Activated CD4-positive, alpha-beta T cell treated with anti-CD3 and anti-CD28 coated beads, Interleukin-2, amount 50 U/mL, for 48 hours (primary cell): ENCODE measurements around the gene GTPBP4.
A peak's percentile ranks its signal among the peaks of the same experiment; 100 is the strongest.
"Not testable (repeated sequence)": the region's sequence is repeated elsewhere in the genome, so short reads cannot be mapped to it uniquely, and the experiment has no call there.

Experiments
- DNase-seq, 2 experiments: peaks; one replicate each; pipeline ENCODE4 v3.0.0-alpha.2; 2020

GTPBP4 gene

DNA sequence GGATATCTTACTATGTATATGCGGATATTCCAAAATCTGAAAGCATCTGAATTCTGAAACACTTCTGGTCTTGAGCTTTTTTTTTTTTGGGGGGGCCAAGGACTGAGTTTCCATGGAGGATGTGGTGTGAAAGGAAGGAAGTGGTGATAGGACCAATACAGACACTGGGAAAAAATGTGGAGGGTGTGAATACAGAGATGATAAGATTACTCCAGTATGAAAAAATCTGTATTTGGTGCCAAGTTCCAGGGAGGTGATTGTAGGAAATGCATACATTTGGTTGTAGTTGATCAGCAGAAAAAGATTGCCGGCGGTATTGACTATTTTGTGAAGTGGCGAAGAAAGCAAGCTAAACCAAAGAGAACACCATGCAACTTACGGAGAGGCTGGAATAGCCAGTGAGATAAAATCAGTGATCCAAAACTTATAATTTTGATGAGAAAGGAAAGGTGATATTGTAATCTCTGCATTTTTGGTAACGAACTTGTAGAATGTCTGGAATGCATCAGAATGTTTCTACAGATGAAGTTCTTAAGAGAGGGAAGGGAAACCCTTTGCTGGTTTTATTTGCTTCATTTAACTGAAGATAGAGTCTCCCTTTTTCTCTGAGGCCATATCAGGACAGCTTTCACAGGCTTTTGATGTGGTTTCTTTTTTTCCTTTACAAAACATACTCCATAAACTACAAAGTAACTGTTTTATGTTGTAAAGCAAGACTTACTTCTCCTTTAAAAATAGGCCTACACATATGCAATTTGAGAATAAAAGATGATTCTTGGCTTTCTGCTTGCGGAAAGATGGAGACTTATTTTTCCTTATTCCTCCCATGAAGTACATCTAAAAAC is 73.9 kb downstream of the GTPBP4 start:
- no peak for DNase-seq

DNA sequence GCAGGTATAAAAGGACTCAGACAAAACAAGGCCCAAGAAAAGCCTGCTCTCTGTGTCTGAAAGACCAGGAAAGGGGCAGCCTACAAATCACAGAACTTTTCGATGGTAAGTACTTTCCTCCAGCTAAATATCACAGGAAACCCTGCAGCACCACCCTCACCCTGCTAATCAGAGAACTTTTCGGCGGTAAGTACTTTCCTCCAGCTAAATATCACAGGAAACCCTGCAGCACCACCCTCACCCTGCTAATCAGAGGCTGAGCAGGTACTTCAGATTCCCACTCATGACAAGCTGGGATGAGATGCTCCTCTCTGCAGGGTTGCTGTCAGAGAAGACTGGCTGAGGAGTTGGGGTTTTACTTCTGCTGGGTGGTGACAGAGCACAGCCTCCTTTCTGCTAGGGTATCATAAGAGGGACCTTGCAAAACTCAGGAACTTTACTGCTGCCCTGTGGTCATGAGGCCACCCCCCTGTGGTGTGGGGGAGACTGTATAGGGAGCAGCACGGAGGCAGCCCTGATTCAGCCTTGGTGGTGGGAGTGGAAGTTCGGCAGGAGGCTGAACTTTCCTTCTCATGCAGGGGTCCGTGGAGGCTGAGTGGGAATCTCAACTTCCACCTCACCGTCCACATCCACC is 75.1 kb downstream of the GTPBP4 start:
- peak; percentile 15 to 23 for DNase-seq

DNA sequence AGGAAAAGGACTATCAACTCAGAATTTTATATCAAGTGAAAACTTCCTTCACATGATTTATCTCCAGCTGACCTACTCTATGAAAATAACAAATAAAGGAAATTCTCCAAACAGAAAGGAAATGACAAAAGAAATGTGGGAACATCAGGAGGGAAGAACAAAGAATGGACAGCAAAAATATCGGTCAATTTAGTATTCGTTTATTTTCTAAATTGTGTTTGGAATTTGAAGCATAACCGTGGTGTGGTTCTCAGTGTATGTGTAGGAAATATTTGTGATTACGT is 76.7 kb downstream of the GTPBP4 start:
- no peak for DNase-seq

DNA sequence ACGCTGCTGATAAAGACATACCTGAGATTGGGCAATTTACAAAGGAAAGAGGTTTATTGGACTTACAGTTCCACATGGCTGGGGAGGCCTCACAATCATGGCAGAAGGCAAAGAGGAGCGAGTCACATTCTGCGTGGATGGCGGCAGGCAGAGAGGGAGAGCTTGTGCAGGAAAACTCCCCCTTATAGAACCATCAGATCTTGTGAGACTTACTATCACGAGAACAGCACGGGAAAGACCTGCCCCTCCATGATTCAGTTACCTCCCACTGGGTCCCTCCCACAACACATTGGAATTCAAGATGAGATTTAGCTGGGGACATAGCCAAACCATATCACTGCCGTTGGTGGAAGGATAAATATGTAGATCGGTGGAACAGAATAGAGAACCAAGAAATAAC is 78.5 kb downstream of the GTPBP4 start:
- not testable (repeated sequence) for DNase-seq

DNA sequence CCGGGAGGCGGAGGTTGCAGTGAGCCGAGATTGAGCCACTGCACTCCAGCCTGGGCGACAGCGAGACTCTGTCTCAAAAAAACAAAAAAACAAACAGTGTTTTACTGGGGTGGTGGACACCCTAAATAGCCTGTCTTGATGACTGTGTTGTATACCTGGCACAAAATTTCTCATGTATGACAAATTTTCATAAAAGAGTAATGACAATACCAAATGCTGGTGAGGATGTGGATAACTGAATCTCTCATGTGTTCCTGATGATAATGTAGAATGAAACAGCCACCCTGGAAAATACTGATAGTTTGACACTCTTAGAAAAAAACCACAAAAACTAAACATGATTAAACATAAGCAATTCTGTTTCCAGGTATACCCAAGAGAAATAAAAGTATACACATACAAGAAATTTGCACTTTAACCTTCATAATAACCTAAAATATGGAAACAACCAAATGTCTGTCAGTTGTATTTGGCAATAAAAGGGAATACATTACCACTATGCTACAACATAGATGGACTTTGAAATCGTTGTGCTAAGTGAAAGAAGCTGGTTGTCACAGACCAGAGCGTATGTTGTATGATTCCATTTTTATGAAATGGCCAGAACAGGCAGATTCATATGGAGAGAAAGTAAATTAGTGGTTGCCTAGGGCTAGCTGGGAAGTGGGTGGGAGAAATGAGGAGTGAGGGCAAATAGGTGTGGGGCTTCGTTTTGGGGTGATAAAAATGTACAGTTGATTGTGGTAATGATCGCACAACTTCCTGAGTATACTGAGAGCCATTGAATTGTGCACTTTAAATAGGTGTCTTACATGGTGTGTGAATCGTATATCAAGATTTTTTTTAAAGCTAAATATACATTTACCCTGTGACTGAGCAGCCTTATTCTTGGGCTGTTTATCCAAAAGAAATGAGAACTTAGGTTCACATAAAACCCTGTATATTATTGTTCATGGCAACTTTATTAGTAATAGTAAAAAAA is 80.4 kb downstream of the GTPBP4 start:
- no peak for DNase-seq
